GM12878 (cell line): ENCODE measurements around the gene CAV2.

Experiments
- BCL11A ChIP-seq: IDR thresholded peaks from 2 replicates; pipeline ENCODE4 v1.6.1; 2011; ENCODE audit warnings: low read depth, low read length
- TF ChIP-seq, protein P1 (sequence below), 3 experiments: IDR thresholded peaks in 2 of 3; conservative IDR thresholded peaks in 1 of 3; 2 replicates each; pipeline ENCODE4 v1.5.1; 2011; ENCODE audit warnings: low read depth in 3 of 3, low read length in 3 of 3, mild to moderate bottlenecking in 3 of 3, control low read depth in 2 of 3, moderate library complexity in 2 of 3, inconsistent platforms in 1 of 3, mixed read lengths in 1 of 3; ENCODE audit not compliant: control insufficient read depth in 2 of 3, insufficient read depth in 1 of 3; ENCODE audit errors: extremely low read depth in 1 of 3
- TF ChIP-seq, protein P2 (sequence below): IDR thresholded peaks from 2 replicates; pipeline ENCODE4 v1.6.1; 2011; ENCODE audit warnings: low read depth, low read length, improper control_type of control experiment, borderline replicate concordance

DNA sequence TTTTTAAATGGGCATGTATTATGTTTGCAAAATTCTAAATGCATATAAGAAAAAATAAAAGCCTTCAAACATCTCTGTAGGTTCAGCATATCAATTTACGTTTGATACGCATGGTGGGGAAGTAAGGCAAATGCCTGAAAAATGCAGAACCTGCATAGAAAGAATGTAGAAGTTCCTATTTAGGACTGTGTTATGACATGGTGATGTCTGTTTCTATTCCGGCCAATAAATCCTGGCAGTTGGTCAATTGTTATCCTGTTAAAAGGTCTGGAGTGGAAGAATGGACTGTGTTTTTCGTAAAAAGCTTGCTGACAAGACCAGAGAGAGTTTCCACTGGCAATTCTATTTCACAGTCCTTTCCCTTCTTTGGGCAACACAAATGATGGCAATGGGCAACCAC lies 49.6 kb upstream of the CAV2 start:
- TF ChIP-seq, protein P1, sequence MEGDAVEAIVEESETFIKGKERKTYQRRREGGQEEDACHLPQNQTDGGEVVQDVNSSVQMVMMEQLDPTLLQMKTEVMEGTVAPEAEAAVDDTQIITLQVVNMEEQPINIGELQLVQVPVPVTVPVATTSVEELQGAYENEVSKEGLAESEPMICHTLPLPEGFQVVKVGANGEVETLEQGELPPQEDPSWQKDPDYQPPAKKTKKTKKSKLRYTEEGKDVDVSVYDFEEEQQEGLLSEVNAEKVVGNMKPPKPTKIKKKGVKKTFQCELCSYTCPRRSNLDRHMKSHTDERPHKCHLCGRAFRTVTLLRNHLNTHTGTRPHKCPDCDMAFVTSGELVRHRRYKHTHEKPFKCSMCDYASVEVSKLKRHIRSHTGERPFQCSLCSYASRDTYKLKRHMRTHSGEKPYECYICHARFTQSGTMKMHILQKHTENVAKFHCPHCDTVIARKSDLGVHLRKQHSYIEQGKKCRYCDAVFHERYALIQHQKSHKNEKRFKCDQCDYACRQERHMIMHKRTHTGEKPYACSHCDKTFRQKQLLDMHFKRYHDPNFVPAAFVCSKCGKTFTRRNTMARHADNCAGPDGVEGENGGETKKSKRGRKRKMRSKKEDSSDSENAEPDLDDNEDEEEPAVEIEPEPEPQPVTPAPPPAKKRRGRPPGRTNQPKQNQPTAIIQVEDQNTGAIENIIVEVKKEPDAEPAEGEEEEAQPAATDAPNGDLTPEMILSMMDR (IDR thresholded peaks at IDR 0.05 in 2 of 3, conservative IDR thresholded peaks at IDR 0.05 in 1 of 3; ENCODE audit: control insufficient read depth in 2 of 3, extremely low read depth in 1 of 3, insufficient read depth in 1 of 3, low read depth in 3 of 3, low read length in 3 of 3): no peak
- no peak for TF ChIP-seq BCL11A
- TF ChIP-seq, protein P2, sequence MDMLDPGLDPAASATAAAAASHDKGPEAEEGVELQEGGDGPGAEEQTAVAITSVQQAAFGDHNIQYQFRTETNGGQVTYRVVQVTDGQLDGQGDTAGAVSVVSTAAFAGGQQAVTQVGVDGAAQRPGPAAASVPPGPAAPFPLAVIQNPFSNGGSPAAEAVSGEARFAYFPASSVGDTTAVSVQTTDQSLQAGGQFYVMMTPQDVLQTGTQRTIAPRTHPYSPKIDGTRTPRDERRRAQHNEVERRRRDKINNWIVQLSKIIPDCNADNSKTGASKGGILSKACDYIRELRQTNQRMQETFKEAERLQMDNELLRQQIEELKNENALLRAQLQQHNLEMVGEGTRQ: no peak
